Measurements from ENCODE around the gene CYP17A1. TPM values are rescaled to one million over a fixed set of nuclear protein-coding genes. Genes with fewer than 3 reads are reported as not detected.

CYP17A1 gene
- total and polyA plus RNA-seq, 2 donors from 2014 or later, result 3.3 to 11.6 TPM

DNA sequence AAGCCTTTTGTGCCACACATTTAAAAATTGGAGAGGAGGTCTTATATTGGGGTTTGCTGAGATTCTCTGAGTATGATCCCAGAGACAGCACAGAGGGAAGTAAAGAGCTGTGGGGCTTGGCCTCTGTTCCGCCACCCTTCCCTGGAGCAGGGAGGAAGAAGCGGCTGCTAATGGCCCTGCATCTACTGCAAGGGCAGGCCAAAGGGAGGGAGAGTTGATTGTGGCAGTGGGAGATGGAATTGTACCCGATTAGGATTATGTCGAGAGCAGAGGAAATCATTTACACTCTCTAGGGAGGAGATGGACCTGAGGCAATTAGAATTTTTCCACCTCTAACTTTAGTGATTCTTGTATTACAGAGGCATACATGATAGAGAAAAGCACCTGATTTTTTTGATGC lies 28.8 kb downstream of the CYP17A1 start:
- Histone ChIP-seq H3K4me1 (ENCODE audit: control insufficient read depth in 2 of 3, insufficient read depth in 2 of 3, low read depth in 1 of 3, low read length in 3 of 3) (peaks cover 0 to under 1% (median 0%) of the 10 kb centered on the region in 3 donors), H3K4me3 (ENCODE audit: low read length in 3 of 3) (no peak overlapping the region), H3K27ac (ENCODE audit: low read depth in 2 of 2, low read length in 2 of 2) (no peak overlapping the region), H3K9ac (ENCODE audit: low read length in 3 of 3) (no peak overlapping the region), H3K9me3 (ENCODE audit: control insufficient read depth in 2 of 3, insufficient read depth in 1 of 3, low read length in 3 of 3) (no peaks in the 10 kb centered on the region), H3K27me3 (ENCODE audit: control insufficient read depth, insufficient read depth, low read length) (no peaks in the 10 kb centered on the region), H3K36me3 (ENCODE audit: control insufficient read depth in 2 of 3, insufficient read depth in 3 of 3, low read length in 3 of 3) (peaks cover 5 to 30% (median 18%) of the 10 kb centered on the region in 3 donors)
- TF ChIP-seq, protein P1, sequence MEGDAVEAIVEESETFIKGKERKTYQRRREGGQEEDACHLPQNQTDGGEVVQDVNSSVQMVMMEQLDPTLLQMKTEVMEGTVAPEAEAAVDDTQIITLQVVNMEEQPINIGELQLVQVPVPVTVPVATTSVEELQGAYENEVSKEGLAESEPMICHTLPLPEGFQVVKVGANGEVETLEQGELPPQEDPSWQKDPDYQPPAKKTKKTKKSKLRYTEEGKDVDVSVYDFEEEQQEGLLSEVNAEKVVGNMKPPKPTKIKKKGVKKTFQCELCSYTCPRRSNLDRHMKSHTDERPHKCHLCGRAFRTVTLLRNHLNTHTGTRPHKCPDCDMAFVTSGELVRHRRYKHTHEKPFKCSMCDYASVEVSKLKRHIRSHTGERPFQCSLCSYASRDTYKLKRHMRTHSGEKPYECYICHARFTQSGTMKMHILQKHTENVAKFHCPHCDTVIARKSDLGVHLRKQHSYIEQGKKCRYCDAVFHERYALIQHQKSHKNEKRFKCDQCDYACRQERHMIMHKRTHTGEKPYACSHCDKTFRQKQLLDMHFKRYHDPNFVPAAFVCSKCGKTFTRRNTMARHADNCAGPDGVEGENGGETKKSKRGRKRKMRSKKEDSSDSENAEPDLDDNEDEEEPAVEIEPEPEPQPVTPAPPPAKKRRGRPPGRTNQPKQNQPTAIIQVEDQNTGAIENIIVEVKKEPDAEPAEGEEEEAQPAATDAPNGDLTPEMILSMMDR (IDR thresholded peaks at IDR 0.05; ENCODE audit: borderline replicate concordance, extremely low read depth, insufficient read depth), result no peak
- intact Hi-C loops (cut with DNase I), result no loop called here
- FAIRE-seq, result no peak
- DNase-seq, result peak in 1 of 5 donors; percentile 37

DNA sequence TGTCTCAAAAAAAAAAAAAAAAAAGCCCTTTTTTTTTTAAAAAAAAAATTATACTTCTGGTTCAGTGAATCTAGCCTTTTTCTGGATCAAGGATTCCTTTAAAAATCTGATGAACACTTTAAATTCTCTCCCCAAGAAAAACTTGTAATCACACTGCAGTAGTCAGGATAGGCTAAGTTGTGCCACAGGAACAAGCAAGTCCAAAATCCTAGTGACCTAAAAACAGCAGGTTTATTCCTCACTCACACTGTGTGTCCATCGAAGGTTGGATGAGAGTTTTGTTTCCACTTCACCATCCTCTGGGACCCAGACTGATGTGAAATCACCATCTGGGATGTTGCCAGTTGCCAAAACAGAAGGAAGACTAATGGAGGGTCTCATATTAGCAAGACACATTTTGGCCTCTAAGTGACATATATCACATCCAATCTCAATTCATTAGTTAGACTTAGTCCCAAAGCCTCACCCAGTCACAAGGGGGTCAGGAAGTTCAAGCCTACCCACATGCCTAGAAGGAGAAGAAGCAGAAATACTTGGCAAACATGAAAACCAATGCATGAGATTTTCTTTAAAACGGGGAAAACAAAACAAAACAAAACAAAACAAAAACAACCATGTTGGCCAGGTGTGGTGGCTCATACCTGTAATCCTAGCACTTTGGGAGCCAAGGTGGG lies 32.7 kb downstream of the CYP17A1 start:
- DNase-seq (no peak), FAIRE-seq (no peak)
- TF ChIP-seq, protein P1 (IDR thresholded peaks at IDR 0.05; ENCODE audit: borderline replicate concordance, extremely low read depth, insufficient read depth), result no peak
- intact Hi-C loops (cut with DNase I), result no loop called here
- Histone ChIP-seq H3K4me3 (ENCODE audit: low read length in 3 of 3) (no peak overlapping the region), H3K27me3 (ENCODE audit: control insufficient read depth, insufficient read depth, low read length) (no peaks in the 10 kb centered on the region), H3K36me3 (ENCODE audit: control insufficient read depth in 2 of 3, insufficient read depth in 3 of 3, low read length in 3 of 3) (peaks cover 0 to 6% (median 5%) of the 10 kb centered on the region in 3 donors), H3K9me3 (ENCODE audit: control insufficient read depth in 2 of 3, insufficient read depth in 1 of 3, low read length in 3 of 3) (no peaks in the 10 kb centered on the region), H3K9ac (ENCODE audit: low read length in 3 of 3) (no peak overlapping the region), H3K4me1 (ENCODE audit: control insufficient read depth in 2 of 3, insufficient read depth in 2 of 3, low read depth in 1 of 3, low read length in 3 of 3) (peaks cover 4 to 25% (median 21%) of the 10 kb centered on the region in 3 donors), H3K27ac (ENCODE audit: low read depth in 2 of 2, low read length in 2 of 2) (no peak overlapping the region)

- peaks cover 2 to 11% (median 6%) of the 10 kb centered on the region in 3 donors for H3K36me3 ChIP-seq (ENCODE audit: control insufficient read depth in 2 of 3, insufficient read depth in 3 of 3, low read length in 3 of 3)
- no peaks in the 10 kb centered on the region for H3K27me3 ChIP-seq (ENCODE audit: control insufficient read depth, insufficient read depth, low read length)
- no peak overlapping the region for H3K4me3 ChIP-seq (ENCODE audit: low read length in 3 of 3)
- FAIRE-seq, result no peak
- TF ChIP-seq, protein P1 (IDR thresholded peaks at IDR 0.05; ENCODE audit: borderline replicate concordance, extremely low read depth, insufficient read depth), result no peak
- intact Hi-C loops (cut with DNase I), result no loop called here
- peaks cover 4 to 25% (median 23%) of the 10 kb centered on the region in 3 donors for H3K4me1 ChIP-seq (ENCODE audit: control insufficient read depth in 2 of 3, insufficient read depth in 2 of 3, low read depth in 1 of 3, low read length in 3 of 3)
- H3K9ac ChIP-seq (ENCODE audit: low read length in 3 of 3), result no peak overlapping the region
- DNase-seq, result no peak
- H3K27ac ChIP-seq (ENCODE audit: low read depth in 2 of 2, low read length in 2 of 2), result peak overlapping the region; percentile 20 to 59
- H3K9me3 ChIP-seq (ENCODE audit: control insufficient read depth in 2 of 3, insufficient read depth in 1 of 3, low read length in 3 of 3), result no peaks in the 10 kb centered on the region
Observed at GRCh38 chr10:102802920-102803534, 34.2 kb downstream of the CYP17A1 start.
